Mucosa of rectum (tissue), 2 donors: ENCODE data around the gene PLAC9.
"Not testable (repeated sequence)": the region's sequence is repeated elsewhere in the genome, so short reads cannot be mapped to it uniquely, and the experiment has no call there.

Experiments
- H3K27ac ChIP-seq, 2 donors: one replicate each; pipeline ENCODE4 v1.7.0; 2013; ENCODE audit warnings: inconsistent platforms in 2 of 2, low read depth in 2 of 2, low read length in 2 of 2
- H3K27me3 ChIP-seq, 2 donors: one replicate each; pipeline ENCODE4 v1.7.0; 2013; ENCODE audit warnings: low read length in 2 of 2; ENCODE audit not compliant: control insufficient read depth in 2 of 2, insufficient read depth in 2 of 2
- H3K36me3 ChIP-seq, 2 donors: one replicate each; pipeline ENCODE4 v1.7.0; 2013; ENCODE audit warnings: low read length in 2 of 2; ENCODE audit not compliant: control insufficient read depth in 2 of 2, insufficient read depth in 2 of 2
- H3K4me1 ChIP-seq, 2 donors: one replicate each; pipeline ENCODE4 v1.7.0; 2013; ENCODE audit warnings: low read length in 2 of 2, mild to moderate bottlenecking in 1 of 2; ENCODE audit not compliant: control insufficient read depth in 2 of 2, insufficient read depth in 2 of 2
- H3K4me3 ChIP-seq, 2 donors: one replicate each; pipeline ENCODE4 v1.7.0; 2013; ENCODE audit warnings: low read length in 2 of 2
- H3K9ac ChIP-seq, 2 donors: one replicate each; pipeline ENCODE4 v1.7.0; 2013; ENCODE audit warnings: low read length in 2 of 2, low read depth in 1 of 2, mild to moderate bottlenecking in 1 of 2
- H3K9me3 ChIP-seq, 2 donors: one replicate each; pipeline ENCODE4 v1.7.0; 2013; ENCODE audit warnings: low read length in 2 of 2; ENCODE audit not compliant: control insufficient read depth in 2 of 2
- donor health status: healthy.
- donor health status: Normal muscosa, but diverticular disease.

Gene PLAC9

DNA sequence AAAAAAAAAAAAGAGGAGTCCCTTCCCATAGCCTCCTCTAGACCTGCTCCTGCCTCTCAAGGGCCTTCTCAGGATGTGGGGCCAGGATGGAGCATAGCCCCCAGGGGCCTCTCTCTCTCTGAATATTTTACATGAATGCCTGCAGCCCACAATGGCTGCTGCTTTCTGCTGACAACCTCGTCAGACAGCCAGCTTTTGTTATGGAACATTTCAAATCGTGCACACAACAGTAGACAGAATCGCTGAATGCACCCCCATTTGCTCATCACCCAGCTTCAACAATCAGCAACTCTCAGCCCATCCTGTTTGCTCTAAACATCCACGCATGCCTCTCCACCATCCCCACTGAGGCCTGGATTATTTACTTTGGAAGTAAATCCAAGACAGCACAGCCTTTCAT is 5.4 kb downstream of the PLAC9 start:
- Histone ChIP-seq H3K27ac (peak overlapping the region in 1 of 2 donors; percentile 63), H3K36me3 (no peaks in the 10 kb centered on the region), H3K4me3 (no peak overlapping the region), H3K9me3 (no peaks in the 10 kb centered on the region), H3K4me1 (no peaks in the 10 kb centered on the region), H3K9ac (peak overlapping the region in 1 of 2 donors; percentile 6), H3K27me3 (peaks cover 6 to 13% of the 10 kb centered on the region in 2 donors)

GRCh38 chr10:80139265-80139664 is 6.7 kb downstream of the PLAC9 start:
- no peaks in the 10 kb centered on the region for H3K9me3 ChIP-seq
- H3K27ac ChIP-seq = no peak overlapping the region
- H3K27me3 ChIP-seq = peaks cover 0 to 7% of the 10 kb centered on the region in 2 donors
- H3K9ac ChIP-seq = no peak overlapping the region
- H3K4me3 ChIP-seq = no peak overlapping the region
- H3K36me3 ChIP-seq = no peaks in the 10 kb centered on the region
- peaks cover 5 to 6% of the 10 kb centered on the region in 2 donors for H3K4me1 ChIP-seq

- Histone ChIP-seq H3K36me3 (no peaks in the 10 kb centered on the region), H3K27me3 (peaks cover 0 to 7% of the 10 kb centered on the region in 2 donors), H3K4me3 (no peak overlapping the region), H3K9ac (no peak overlapping the region), H3K4me1 (peaks cover 12 to 13% of the 10 kb centered on the region in 2 donors), H3K9me3 (no peaks in the 10 kb centered on the region), H3K27ac (no peak overlapping the region)
These were observed 7.7 kb downstream of the PLAC9 start for GRCh38 chr10:80140251-80140650.

- H3K27me3 ChIP-seq = peaks cover 0 to 7% of the 10 kb centered on the region in 2 donors
- H3K27ac ChIP-seq = no peak overlapping the region
- no peak overlapping the region for H3K4me3 ChIP-seq
- peaks cover 12 to 13% of the 10 kb centered on the region in 2 donors for H3K4me1 ChIP-seq
- H3K36me3 ChIP-seq = no peaks in the 10 kb centered on the region
- H3K9me3 ChIP-seq = no peaks in the 10 kb centered on the region
- H3K9ac ChIP-seq = no peak overlapping the region
These were observed 9.3 kb downstream of the PLAC9 start for GRCh38 chr10:80141696-80142460.

DNA sequence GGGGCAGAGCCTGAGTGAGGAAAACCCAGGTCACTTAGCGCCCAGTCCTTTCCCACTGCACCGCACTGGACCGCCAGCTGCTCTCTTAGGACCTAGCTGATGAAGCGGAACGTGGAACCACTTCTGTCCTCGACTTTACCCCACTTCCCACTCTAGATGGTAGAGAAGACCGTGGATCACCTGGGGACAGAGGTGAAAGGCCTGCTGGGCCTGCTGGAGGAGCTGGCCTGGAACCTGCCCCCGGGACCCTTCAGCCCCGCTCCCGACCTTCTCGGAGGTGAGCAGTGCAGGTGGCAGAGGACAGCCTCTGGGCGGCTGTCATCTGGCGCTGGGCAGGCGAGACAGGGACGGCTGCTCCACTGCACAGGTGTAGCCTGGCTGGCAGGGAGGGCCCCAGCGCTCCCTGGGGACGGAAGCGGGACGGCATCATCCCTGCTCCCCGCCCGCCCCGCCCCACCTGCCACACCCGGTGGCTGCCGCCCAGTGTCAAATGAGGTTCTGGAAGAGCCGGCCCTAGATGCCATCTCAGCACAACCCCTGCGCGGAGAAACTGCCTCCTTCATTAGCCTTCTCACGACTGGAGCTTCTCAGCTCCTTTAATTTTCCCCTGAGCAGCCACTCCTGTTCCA is 11.7 kb downstream of the PLAC9 start:
- peaks cover 12 to 13% of the 10 kb centered on the region in 2 donors for H3K4me1 ChIP-seq
- peaks cover 0 to 7% of the 10 kb centered on the region in 2 donors for H3K27me3 ChIP-seq
- H3K27ac ChIP-seq = peak overlapping the region; percentile 27 to 38
- H3K9me3 ChIP-seq = peaks cover 0 to 2% of the 10 kb centered on the region in 2 donors
- peak overlapping the region; percentile 25 to 56 for H3K4me3 ChIP-seq
- peak overlapping the region; percentile 47 to 64 for H3K9ac ChIP-seq
- H3K36me3 ChIP-seq = peaks cover 0 to 10% of the 10 kb centered on the region in 2 donors

DNA sequence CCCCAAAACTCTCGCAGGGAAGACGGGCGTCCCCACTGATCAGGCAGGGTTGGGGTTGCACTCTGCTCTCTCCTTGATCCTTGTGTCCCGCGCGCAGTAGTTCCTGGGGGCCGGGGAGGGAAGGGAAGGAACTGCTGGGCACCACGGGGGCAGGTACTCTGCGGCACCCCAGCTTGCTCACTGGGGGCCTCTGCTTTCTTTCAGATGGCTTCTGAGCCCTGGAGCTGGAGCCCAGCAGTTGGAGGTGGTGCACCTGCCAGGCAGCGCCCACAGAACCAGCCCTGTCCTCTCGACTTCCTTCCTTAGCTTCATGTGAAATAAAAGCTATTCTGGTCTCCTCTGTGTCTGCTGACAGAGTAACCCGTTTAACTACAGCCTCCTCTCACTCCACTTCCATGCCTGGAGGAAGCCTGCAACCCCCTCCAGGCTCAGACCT is 12.2 kb downstream of the PLAC9 start:
- peaks cover 0 to 7% of the 10 kb centered on the region in 2 donors for H3K27me3 ChIP-seq
- peaks cover 0 to 2% of the 10 kb centered on the region in 2 donors for H3K9me3 ChIP-seq
- H3K27ac ChIP-seq = peak overlapping the region in 1 of 2 donors; percentile 38
- H3K4me1 ChIP-seq = peaks cover 12 to 13% of the 10 kb centered on the region in 2 donors
- H3K9ac ChIP-seq = peak overlapping the region; percentile 8 to 40
- peaks cover 0 to 10% of the 10 kb centered on the region in 2 donors for H3K36me3 ChIP-seq
- H3K4me3 ChIP-seq = no peak overlapping the region

GRCh38 chr10:80145406-80146308 is 13.1 kb downstream of the PLAC9 start:
- not testable (repeated sequence) for H3K36me3 ChIP-seq, H3K4me3 ChIP-seq, H3K9ac ChIP-seq, H3K27me3 ChIP-seq, H3K9me3 ChIP-seq, H3K27ac ChIP-seq
- H3K4me1 ChIP-seq = peaks cover 12 to 16% of the 10 kb centered on the region in 2 donors

DNA sequence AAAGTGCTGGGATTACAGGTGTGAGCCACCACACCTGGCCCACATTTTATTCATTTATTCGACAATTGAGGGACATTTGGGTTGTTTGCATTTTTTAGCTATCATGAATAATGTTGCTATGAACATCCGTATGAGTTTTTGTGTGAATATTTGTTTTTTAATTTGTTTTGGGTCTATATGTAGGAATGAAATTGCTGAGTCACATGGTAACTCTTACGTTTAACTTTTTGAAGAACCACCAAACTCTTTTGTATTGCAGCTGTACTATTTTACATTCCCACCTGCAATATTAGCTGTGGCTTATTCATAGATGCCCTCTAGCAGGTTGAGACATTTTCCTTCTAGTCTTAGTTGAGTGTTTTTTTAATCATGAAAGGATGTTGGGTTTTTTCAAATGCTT is 14.4 kb downstream of the PLAC9 start:
- peaks cover 12 to 16% of the 10 kb centered on the region in 2 donors for H3K4me1 ChIP-seq
- H3K27ac ChIP-seq = no peak overlapping the region
- H3K4me3 ChIP-seq = no peak overlapping the region
- peaks cover 0 to 4% of the 10 kb centered on the region in 2 donors for H3K27me3 ChIP-seq
- H3K9ac ChIP-seq = no peak overlapping the region
- peaks cover 0 to 2% of the 10 kb centered on the region in 2 donors for H3K9me3 ChIP-seq
- H3K36me3 ChIP-seq = peaks cover 7 to 16% of the 10 kb centered on the region in 2 donors

GRCh38 chr10:80148166-80148805 is 15.8 kb downstream of the PLAC9 start:
- Histone ChIP-seq H3K9ac (no peak overlapping the region), H3K4me3 (no peak overlapping the region), H3K9me3 (peaks cover 0 to 2% of the 10 kb centered on the region in 2 donors), H3K27me3 (no peaks in the 10 kb centered on the region), H3K27ac (no peak overlapping the region), H3K36me3 (peaks cover 19 to 29% of the 10 kb centered on the region in 2 donors), H3K4me1 (peaks cover 12 to 16% of the 10 kb centered on the region in 2 donors)
